Glutamatergic neuron (in vitro differentiated cells): ENCODE measurements around the gene DMGDH. TPM values are rescaled to one million over a fixed set of nuclear protein-coding genes. Genes with fewer than 3 reads are reported as not detected.

Source experiments
- DNase-seq: peaks from one replicate; pipeline ENCODE4 v3.0.0; 2022
- H3K27ac Mint-ChIP-seq: one replicate; pipeline ENCODE4 v1.8.0; 2020; ENCODE audit warnings: mild to moderate bottlenecking, mixed read lengths, inconsistent platforms; ENCODE audit not compliant: unreplicated experiment
- H3K27me3 Mint-ChIP-seq: one replicate; pipeline ENCODE4 v1.8.0; 2020; ENCODE audit warnings: mild to moderate bottlenecking, moderate library complexity, mixed read lengths, inconsistent platforms; ENCODE audit not compliant: unreplicated experiment
- H3K36me3 Mint-ChIP-seq: one replicate; pipeline ENCODE4 v1.8.0; 2020; ENCODE audit warnings: mild to moderate bottlenecking, mixed read lengths, inconsistent platforms; ENCODE audit not compliant: unreplicated experiment
- H3K4me1 Mint-ChIP-seq: one replicate; pipeline ENCODE4 v1.8.0; 2020; ENCODE audit warnings: mild to moderate bottlenecking, low read depth, mixed read lengths, inconsistent platforms; ENCODE audit not compliant: unreplicated experiment
- H3K4me3 Mint-ChIP-seq: one replicate; pipeline ENCODE4 v1.8.0; 2020; ENCODE audit warnings: mild to moderate bottlenecking, mixed read lengths, inconsistent platforms; ENCODE audit not compliant: unreplicated experiment
- H3K9me3 Mint-ChIP-seq: one replicate; pipeline ENCODE4 v1.8.0; 2020; ENCODE audit warnings: mild to moderate bottlenecking, moderate library complexity, mixed read lengths, inconsistent platforms; ENCODE audit not compliant: unreplicated experiment
- total RNA-seq: library from RNA; stranded (reverse); fragmentation: NEBNext Ultra II Directional; extraction: Animal tissue kit (Norgen Biotek cat#: 25700); gene quantifications from one replicate; pipeline ENCODE4 v1.2.1, GENCODE V29; 2021; ENCODE audit not compliant: unreplicated experiment
- TF ChIP-seq, protein P1 (sequence below): fragments of 200-600 bp; sonication (generic); IDR thresholded peaks from one replicate; pipeline ENCODE4 v1.5.0; 2021; ENCODE audit not compliant: partially characterized antibody, unreplicated experiment

DMGDH gene
- total RNA-seq, 1 donor from 2014 or later: 1.7 TPM

DNA sequence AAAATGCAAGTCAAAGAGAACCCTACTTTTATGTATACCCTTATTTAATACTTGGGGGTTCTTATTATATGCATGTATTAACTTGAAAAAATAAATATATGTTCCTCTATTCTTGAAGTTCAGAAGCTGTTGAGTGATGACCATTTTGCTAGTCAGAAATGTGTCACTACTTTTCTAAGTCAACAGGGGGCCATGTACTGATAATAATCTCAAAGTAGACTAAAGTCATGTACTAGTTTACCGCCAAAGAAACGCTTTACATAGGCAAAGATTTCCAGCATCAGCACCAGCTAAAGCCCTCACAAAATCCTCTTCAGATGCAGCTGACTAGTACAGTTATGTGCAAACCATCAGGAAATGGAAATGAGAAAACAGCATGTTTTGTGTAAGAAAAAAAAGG is 36.4 kb upstream of the DMGDH start:
- Mint-ChIP-seq H3K4me3 (no peak overlapping the region), H3K9me3 (peaks cover 6% of the 10 kb centered on the region), H3K36me3 (peaks cover 7% of the 10 kb centered on the region), H3K27ac (no peak overlapping the region), H3K4me1 (peaks cover 11% of the 10 kb centered on the region), H3K27me3 (peaks cover 2% of the 10 kb centered on the region)
- TF ChIP-seq, protein P1, sequence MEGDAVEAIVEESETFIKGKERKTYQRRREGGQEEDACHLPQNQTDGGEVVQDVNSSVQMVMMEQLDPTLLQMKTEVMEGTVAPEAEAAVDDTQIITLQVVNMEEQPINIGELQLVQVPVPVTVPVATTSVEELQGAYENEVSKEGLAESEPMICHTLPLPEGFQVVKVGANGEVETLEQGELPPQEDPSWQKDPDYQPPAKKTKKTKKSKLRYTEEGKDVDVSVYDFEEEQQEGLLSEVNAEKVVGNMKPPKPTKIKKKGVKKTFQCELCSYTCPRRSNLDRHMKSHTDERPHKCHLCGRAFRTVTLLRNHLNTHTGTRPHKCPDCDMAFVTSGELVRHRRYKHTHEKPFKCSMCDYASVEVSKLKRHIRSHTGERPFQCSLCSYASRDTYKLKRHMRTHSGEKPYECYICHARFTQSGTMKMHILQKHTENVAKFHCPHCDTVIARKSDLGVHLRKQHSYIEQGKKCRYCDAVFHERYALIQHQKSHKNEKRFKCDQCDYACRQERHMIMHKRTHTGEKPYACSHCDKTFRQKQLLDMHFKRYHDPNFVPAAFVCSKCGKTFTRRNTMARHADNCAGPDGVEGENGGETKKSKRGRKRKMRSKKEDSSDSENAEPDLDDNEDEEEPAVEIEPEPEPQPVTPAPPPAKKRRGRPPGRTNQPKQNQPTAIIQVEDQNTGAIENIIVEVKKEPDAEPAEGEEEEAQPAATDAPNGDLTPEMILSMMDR: no peak
- DNase-seq: no peak

DNA sequence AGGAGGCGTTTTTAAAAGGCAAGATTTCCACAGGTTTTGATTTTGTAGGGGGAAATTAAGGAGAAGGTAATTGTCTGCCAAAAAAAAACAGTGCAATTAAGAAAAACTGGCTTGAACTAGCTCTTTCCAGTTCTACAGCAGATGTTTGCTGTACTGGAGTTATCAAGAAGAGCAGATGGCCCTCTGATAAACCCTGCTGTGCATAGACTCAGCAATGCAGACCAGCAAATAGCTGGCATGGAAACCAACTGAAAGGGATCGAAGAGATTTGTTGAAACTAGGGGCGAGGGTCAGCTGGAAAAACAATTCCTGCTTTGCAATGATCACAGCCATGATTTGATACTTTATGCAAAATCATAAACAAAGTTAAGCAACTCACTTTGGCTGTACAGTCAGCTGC is 24.3 kb upstream of the DMGDH start:
- TF ChIP-seq, protein P1: no peak
- peaks cover 5% of the 10 kb centered on the region for H3K36me3 Mint-ChIP-seq
- peak overlapping the region; percentile 57 for H3K4me3 Mint-ChIP-seq

DNA sequence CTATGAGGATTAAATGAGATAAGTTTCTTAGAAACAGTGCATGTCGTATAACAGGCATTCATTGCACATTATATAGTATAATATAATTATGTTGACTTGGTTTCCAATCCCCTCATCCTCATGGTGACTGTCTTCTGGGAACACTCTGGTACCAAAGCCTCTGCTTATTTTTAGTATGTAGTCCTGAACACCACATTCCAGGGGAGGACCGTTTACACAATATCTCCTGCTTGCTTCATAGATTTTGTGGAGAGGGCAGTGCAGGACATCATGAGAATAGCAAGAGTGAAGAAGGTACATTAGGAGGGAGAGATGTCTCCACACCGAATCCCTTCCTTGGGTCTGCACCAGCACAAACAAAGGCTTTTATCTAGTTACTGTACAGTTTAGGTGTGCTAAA is 21.6 kb upstream of the DMGDH start:
- Mint-ChIP-seq H3K4me3 (no peak overlapping the region), H3K36me3 (peaks cover 5% of the 10 kb centered on the region), H3K27ac (no peak overlapping the region), H3K9me3 (peaks cover 4% of the 10 kb centered on the region), H3K27me3 (no peaks in the 10 kb centered on the region), H3K4me1 (peaks cover 12% of the 10 kb centered on the region)
- DNase-seq: no peak
- TF ChIP-seq, protein P1: no peak

More for the DNA sequence above, 24.3 kb upstream of the DMGDH start:
- Mint-ChIP-seq H3K27me3 (no peaks in the 10 kb centered on the region), H3K9me3 (peaks cover 4% of the 10 kb centered on the region), H3K27ac (peak overlapping the region; percentile 86), H3K4me1 (peaks cover 12% of the 10 kb centered on the region)
- DNase-seq: no peak

DNA sequence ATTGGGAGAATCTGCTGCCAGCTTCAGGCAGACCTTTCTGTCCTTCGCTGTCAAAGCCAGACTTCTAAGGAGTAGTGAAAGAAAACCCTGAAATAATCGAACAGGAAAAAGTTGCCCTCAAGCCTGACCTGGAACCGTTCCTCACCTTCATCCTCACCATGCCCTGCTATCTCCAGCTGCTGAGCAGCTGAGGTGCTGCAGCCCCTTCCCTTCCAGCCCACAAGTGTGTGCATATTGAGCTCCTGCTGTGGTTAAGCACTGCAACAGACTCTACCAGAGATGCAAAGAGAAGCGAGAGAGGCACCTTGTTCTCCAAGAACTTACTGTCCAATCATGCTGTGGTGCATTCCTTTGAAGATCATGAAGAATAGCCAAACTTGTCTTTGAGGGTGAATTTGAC is 19.0 kb upstream of the DMGDH start:
- Mint-ChIP-seq H3K27me3 (no peaks in the 10 kb centered on the region), H3K4me1 (peaks cover 3% of the 10 kb centered on the region), H3K36me3 (no peaks in the 10 kb centered on the region), H3K27ac (no peak overlapping the region), H3K4me3 (no peak overlapping the region), H3K9me3 (no peaks in the 10 kb centered on the region)
- DNase-seq: no peak
- TF ChIP-seq, protein P1: no peak

DNA sequence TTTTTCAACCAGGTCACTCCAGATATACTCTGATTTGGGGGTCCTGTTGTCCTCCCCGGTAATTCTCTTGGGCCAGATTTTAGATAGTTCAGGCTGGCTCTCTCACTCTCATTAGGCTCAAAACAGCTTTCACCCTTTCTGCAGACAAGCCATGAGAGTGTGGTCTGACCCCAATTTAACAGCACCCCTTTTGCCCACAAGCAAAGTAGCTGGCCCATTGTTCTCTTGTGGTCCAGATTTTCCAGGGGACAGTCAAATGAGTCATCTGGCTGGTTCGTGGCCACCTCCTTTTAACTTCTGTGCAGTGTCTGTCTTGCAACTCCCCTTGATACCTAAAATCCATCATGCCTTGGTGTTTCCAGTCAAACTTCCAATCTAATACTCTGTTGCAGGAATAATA is 16.6 kb upstream of the DMGDH start:
- TF ChIP-seq, protein P1: no peak
- no peak overlapping the region for H3K4me3 Mint-ChIP-seq
- no peak overlapping the region for H3K27ac Mint-ChIP-seq
- peaks cover 7% of the 10 kb centered on the region for H3K4me1 Mint-ChIP-seq
- H3K36me3 Mint-ChIP-seq: no peaks in the 10 kb centered on the region
- no peaks in the 10 kb centered on the region for H3K9me3 Mint-ChIP-seq
- no peaks in the 10 kb centered on the region for H3K27me3 Mint-ChIP-seq
- DNase-seq: no peak
